Activated CD8-positive, alpha-beta T cell treated with anti-CD3 and anti-CD28 coated beads for 36 hours (primary cell): ENCODE measurements around the gene FOXP3. TPM values are rescaled to one million over a fixed set of nuclear protein-coding genes. Genes with fewer than 3 reads are reported as not detected.

Experiments
- ATAC-seq: fragments of 200-7000 bp; cut with Tn5 transposase; one replicate; pipeline ENCODE4 v1.10.0; 2021; ENCODE audit warnings: mild to moderate bottlenecking, moderate library complexity
- CTCF ChIA-PET: fragments of 350-600 bp; sonication (Branson Sonifier 250); formaldehyde crosslinking; loops from one replicate; lab custom pipeline; 2021; ENCODE audit warnings: antibody characterized with exemption; lab: Charles Lee
- POLR2A ChIA-PET: fragments of 350-600 bp; sonication (Branson Sonifier 250); formaldehyde crosslinking; loops from one replicate; lab custom pipeline; 2021; ENCODE audit warnings: antibody characterized with exemption; lab: Charles Lee
- DNase-seq: peaks from one replicate; pipeline ENCODE4 v3.0.0-alpha.2; 2020
- H3K27ac Mint-ChIP-seq: one replicate; pipeline ENCODE4 v1.8.0; 2021; ENCODE audit warnings: mild to moderate bottlenecking, mixed read lengths
- H3K27me3 Mint-ChIP-seq: one replicate; pipeline ENCODE4 v1.8.0; 2021; ENCODE audit warnings: mixed read lengths
- H3K36me3 Mint-ChIP-seq: one replicate; pipeline ENCODE4 v1.8.0; 2021; ENCODE audit warnings: low read depth, mixed read lengths
- H3K4me1 Mint-ChIP-seq: one replicate; pipeline ENCODE4 v1.8.0; 2021; ENCODE audit warnings: low read depth, mixed read lengths
- H3K4me3 Mint-ChIP-seq: one replicate; pipeline ENCODE4 v1.8.0; 2021; ENCODE audit warnings: mild to moderate bottlenecking, moderate library complexity, mixed read lengths
- H3K9me3 Mint-ChIP-seq: one replicate; pipeline ENCODE4 v1.8.0; 2021; ENCODE audit warnings: mixed read lengths
- intact Hi-C: fragments of 100-400 bp; cut with micrococcal nuclease; formaldehyde crosslinking; loops from one replicate; pipeline ENCODE4 v1.10.0; 2022
- total RNA-seq, 2 experiments: library from RNA; stranded (reverse); gene quantifications; one replicate each; pipeline ENCODE4 v1.2.3, GENCODE V29; 2021
- TF ChIP-seq, protein P1 (sequence below): fragments of 200-600 bp; IDR thresholded peaks from one replicate; pipeline ENCODE4 v1.8.0; 2022; ENCODE audit warnings: antibody characterized with exemption, mild to moderate bottlenecking

FOXP3 gene
- total RNA-seq, 2 experiments from 2014 or later: 22.3 to 23.5 TPM

DNA sequence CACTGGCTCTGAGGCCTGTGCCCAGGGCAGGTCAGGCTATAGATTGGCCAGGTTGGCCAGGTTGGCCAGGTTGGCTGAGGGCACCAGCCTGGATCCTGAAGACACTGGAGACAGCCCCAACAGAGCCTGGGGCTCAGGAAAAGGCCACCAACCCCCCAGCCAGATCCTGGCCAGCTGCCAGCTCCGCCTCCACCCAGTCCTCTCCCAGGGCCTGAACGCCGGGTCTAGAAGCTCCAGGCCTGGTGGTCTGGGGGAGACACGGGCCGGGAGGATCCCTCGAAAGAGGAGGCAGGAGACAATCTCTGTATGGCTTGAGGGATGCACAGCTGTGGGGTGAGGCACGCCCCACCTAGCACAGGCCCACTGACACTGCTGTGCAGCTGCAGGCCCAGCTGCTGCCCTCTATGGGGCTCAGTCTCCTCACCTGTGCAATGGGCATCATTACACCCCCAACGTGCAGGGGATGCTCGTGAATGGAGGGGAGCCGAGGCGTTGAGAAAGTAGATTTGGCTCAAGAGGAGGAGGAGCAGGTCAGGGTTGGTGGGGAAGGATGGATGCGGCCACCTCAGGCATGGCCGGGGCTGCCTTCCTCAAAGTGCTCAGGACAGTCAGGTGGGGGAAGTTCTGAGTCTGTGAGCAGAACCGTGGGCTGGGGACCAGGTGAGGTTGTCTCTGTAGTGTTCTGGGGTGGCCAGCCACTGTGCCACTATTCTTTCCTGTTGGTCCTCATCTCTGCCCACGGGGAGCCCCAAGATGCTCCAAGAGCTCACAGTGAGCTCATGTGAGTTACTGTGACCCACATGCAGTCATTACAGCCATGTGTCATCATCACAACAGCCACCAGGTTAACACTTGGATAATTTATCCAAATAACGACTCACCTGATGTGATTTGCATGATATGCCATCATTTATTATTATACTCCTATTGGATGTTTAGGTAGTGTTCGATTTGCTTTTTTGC lies 28.2 kb upstream of the FOXP3 start:
- ATAC-seq: peak; percentile 31
- Mint-ChIP-seq H3K9me3 (no peaks in the 10 kb centered on the region), H3K4me1 (peaks cover 19% of the 10 kb centered on the region), H3K4me3 (no peak overlapping the region), H3K27me3 (no peaks in the 10 kb centered on the region), H3K27ac (no peak overlapping the region), H3K36me3 (no peaks in the 10 kb centered on the region)
- TF ChIP-seq, protein P1, sequence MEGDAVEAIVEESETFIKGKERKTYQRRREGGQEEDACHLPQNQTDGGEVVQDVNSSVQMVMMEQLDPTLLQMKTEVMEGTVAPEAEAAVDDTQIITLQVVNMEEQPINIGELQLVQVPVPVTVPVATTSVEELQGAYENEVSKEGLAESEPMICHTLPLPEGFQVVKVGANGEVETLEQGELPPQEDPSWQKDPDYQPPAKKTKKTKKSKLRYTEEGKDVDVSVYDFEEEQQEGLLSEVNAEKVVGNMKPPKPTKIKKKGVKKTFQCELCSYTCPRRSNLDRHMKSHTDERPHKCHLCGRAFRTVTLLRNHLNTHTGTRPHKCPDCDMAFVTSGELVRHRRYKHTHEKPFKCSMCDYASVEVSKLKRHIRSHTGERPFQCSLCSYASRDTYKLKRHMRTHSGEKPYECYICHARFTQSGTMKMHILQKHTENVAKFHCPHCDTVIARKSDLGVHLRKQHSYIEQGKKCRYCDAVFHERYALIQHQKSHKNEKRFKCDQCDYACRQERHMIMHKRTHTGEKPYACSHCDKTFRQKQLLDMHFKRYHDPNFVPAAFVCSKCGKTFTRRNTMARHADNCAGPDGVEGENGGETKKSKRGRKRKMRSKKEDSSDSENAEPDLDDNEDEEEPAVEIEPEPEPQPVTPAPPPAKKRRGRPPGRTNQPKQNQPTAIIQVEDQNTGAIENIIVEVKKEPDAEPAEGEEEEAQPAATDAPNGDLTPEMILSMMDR: no peak
- DNase-seq: no peak
- ChIA-PET CTCF (interaction anchor here (1.2 to 2.8 kb wide), 8 partner anchors 11 to 438 kb away, joined by 3 to 21 read pairs (median 6); partner anchors contain the start of gene FOXP3), POLR2A (interaction anchor here (0.9 kb wide), 1 partner anchor 16 kb away, joined by 3 read pairs; no protein-coding TSS in a partner anchor)
- intact Hi-C loops: no loop called here

DNA sequence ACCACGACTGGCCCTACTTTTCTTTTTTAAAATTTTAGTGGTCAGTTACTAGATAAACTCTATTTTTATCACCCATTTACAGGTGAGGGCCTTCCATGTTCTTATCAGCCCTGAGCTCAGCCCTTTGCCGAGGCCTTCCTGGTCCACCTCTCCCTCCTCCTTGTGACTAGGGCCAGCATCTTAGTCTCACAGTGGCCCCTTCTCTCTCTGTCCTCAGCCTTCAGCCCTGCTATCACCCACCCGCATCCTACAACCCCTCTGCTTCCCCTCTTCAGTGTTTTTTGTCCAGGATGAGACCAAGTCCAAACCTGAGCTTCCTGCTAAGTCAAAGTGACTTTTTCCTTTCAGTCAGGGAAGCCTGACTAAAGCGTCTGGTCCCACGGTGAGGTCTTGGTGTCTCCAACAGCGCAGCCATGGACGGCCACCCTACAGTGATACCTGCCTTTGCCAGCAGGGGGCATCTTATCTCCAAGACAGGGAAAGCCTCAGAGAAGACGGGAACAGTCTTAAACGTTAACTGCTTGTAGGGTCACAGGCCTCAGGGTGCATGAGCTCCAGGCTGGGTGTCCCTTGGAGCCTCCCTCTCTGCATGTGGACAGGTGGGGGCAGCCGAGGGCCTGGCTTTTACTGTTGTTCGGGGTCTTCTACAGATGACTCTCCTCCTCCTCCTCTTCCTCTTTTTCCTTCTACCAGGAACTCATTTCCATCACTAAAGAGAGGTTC lies 27.3 kb upstream of the FOXP3 start:
- no peaks in the 10 kb centered on the region for H3K36me3 Mint-ChIP-seq
- peak; percentile 95 for ATAC-seq
- no peak overlapping the region for H3K4me3 Mint-ChIP-seq
- H3K9me3 Mint-ChIP-seq: no peaks in the 10 kb centered on the region
- peaks cover 23% of the 10 kb centered on the region for H3K4me1 Mint-ChIP-seq
- ChIA-PET CTCF (interaction anchor here (0.8 to 2.8 kb wide), 10 partner anchors 10 to 438 kb away, joined by 3 to 21 read pairs (median 5); partner anchors contain the start of gene FOXP3), POLR2A (interaction anchor here (0.9 kb wide), 1 partner anchor 15 kb away, joined by 3 read pairs; no protein-coding TSS in a partner anchor)
- TF ChIP-seq, protein P1: peak; percentile 71
- intact Hi-C loops: no loop called here
- H3K27ac Mint-ChIP-seq: peak overlapping the region; percentile 69
- peak; percentile 87 for DNase-seq
- H3K27me3 Mint-ChIP-seq: no peaks in the 10 kb centered on the region

DNA sequence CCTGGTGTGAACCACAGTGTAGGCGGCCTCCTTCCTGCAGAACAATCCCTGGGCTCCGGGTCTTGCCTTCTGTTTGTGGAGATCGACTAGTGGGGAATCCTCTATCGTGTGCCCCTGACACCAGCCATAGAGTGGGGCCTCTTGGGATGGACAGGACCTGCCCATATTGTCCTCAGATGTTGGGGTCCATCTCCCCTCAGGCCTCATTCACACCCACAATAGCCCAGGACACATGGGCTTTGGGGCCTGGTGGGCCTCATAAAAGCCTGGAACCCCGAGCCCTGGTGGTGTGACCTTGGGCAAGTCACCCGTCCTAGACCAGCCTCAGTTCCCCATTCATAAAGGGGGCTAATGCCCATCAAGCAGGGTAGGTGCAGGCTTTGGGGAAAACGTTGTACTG lies 25.7 kb upstream of the FOXP3 start:
- Mint-ChIP-seq H3K4me3 (no peak overlapping the region), H3K27ac (no peak overlapping the region), H3K27me3 (no peaks in the 10 kb centered on the region), H3K9me3 (no peaks in the 10 kb centered on the region), H3K4me1 (peaks cover 23% of the 10 kb centered on the region), H3K36me3 (no peaks in the 10 kb centered on the region)
- intact Hi-C loops: no loop called here
- DNase-seq (no peak), ATAC-seq (no peak)
- TF ChIP-seq, protein P1: no peak
- ChIA-PET POLR2A (no interaction called here), CTCF (no interaction called here)

DNA sequence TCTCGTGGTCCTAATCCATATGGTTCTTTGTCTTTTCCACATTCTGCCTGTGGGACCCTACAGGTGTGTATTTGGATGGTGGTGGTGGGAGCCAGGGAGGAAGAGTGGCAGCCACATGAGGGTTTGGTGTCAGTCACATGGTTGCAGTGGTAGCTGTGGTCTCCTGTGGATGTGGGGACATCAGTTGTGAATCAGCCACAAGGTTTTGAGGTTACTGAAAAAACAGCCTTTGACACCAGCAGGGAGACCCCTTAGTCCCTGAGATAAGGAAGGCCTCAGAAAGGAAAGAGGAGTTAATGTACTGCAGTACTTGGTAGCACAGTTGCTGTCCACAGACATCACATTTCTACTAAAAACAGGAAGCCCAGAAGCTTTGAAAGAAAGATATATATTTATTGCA lies 23.2 kb upstream of the FOXP3 start:
- H3K4me3 Mint-ChIP-seq: no peak overlapping the region
- ChIA-PET POLR2A (no interaction called here), CTCF (no interaction called here)
- no peaks in the 10 kb centered on the region for H3K36me3 Mint-ChIP-seq
- no peak for ATAC-seq
- no peaks in the 10 kb centered on the region for H3K27me3 Mint-ChIP-seq
- TF ChIP-seq, protein P1: no peak
- intact Hi-C loops: no loop called here
- no peaks in the 10 kb centered on the region for H3K9me3 Mint-ChIP-seq
- peaks cover 25% of the 10 kb centered on the region for H3K4me1 Mint-ChIP-seq
- DNase-seq: no peak
- no peak overlapping the region for H3K27ac Mint-ChIP-seq
